ENCODE results near the gene GLIPR2.
"Not testable (repeated sequence)": the region's sequence is repeated elsewhere in the genome, so short reads cannot be mapped to it uniquely, and the experiment has no call there.

The GLIPR2 gene

GRCh38 chr9:36145970-36146369, 9.4 kb downstream of the GLIPR2 start:
- DNase-seq: no peak

- no peak for DNase-seq
Measured at GRCh38 chr9:36146651-36147050, 10.1 kb downstream of the GLIPR2 start.

- DNase-seq: no peak
Measured at GRCh38 chr9:36147441-36148175, 11.1 kb downstream of the GLIPR2 start.

- DNase-seq: peak; percentile 84
Measured at GRCh38 chr9:36148311-36149051, 11.9 kb downstream of the GLIPR2 start.

- DNase-seq: no peak
Measured at GRCh38 chr9:36149197-36149596, 12.7 kb downstream of the GLIPR2 start.

- no peak for DNase-seq
Measured at GRCh38 chr9:36150574-36151315, 14.2 kb downstream of the GLIPR2 start.

GRCh38 chr9:36151316-36152210, 15.0 kb downstream of the GLIPR2 start:
- DNase-seq: no peak

- DNase-seq: no peak
Measured at GRCh38 chr9:36152741-36153438, 16.4 kb downstream of the GLIPR2 start.

- DNase-seq: no peak
Measured at GRCh38 chr9:36153746-36154145, 17.2 kb downstream of the GLIPR2 start.

- peak; percentile 63 for DNase-seq
Measured at GRCh38 chr9:36154331-36154952, 17.9 kb downstream of the GLIPR2 start.

- DNase-seq: no peak
Measured at GRCh38 chr9:36156116-36156515, 19.6 kb downstream of the GLIPR2 start.

GRCh38 chr9:36158122-36158521, 21.6 kb downstream of the GLIPR2 start:
- no peak for DNase-seq

GRCh38 chr9:36158917-36159316, 22.4 kb downstream of the GLIPR2 start:
- no peak for DNase-seq

GRCh38 chr9:36159509-36159908, 23.0 kb downstream of the GLIPR2 start:
- not testable (repeated sequence) for DNase-seq

- DNase-seq: not testable (repeated sequence)
Measured at GRCh38 chr9:36160126-36160525, 23.6 kb downstream of the GLIPR2 start.

- no peak for DNase-seq
Measured at GRCh38 chr9:36161187-36161586, 24.7 kb downstream of the GLIPR2 start.

- DNase-seq: no peak
Measured at GRCh38 chr9:36162211-36162738, 25.7 kb downstream of the GLIPR2 start.

GRCh38 chr9:36163049-36163785, 26.7 kb downstream of the GLIPR2 start:
- DNase-seq: peak; percentile 93

- no peak for DNase-seq
Measured at GRCh38 chr9:36163786-36164170, 27.2 kb downstream of the GLIPR2 start.

GRCh38 chr9:36164372-36164771, 27.8 kb downstream of the GLIPR2 start:
- DNase-seq: no peak

All from right forelimb (tissue), 1 donor.